Vagina (tissue), 2 donors: ENCODE results near the gene TMEM130.

Source experiments
- CTCF ChIP-seq, 3 experiments: fragments of 450-650 bp in 2 of 3; fragments of 200-600 bp in 1 of 3; sonication (generic) in 1 of 3; IDR thresholded peaks; one replicate each; pipeline ENCODE4 v1.5.1; 2017 to 2019; ENCODE audit warnings: antibody characterized with exemption in 3 of 3, mild to moderate bottlenecking in 2 of 3, moderate library complexity in 2 of 3
- POLR2A ChIP-seq, 2 donors: fragments of 450-650 bp; IDR thresholded peaks; one replicate each; pipeline ENCODE4 v1.6.1; 2017; ENCODE audit warnings: antibody characterized with exemption in 2 of 2, mild to moderate bottlenecking in 2 of 2, moderate library complexity in 2 of 2
- POLR2AphosphoS5 ChIP-seq, 2 donors: sonication (generic); formaldehyde crosslinking; IDR thresholded peaks; one replicate each; pipeline ENCODE4 v1.9.0; 2017; ENCODE audit warnings: antibody characterized with exemption in 2 of 2, mild to moderate bottlenecking in 2 of 2, low read depth in 1 of 2; ENCODE audit not compliant: insufficient read depth in 1 of 2

DNA sequence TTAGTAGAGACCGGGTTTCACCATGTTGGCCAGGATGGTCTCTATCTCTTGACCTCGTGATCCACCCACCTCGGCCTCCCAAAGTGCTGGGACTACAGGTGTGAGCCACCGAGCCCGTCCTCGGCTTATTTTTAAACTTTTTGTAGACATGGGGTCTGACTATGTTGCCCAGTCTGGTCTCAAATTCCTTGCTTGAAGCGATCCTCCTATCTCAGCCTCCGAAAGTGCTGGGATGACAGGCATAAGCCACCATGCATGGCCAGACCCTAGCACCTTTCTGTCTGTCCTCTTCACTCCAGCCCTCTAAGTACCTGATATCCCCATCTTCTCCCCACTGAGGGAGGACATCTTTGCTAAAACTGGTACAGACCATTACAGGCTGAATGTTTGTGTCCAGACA is 41.4 kb downstream of the TMEM130 start:
- no peak for TF ChIP-seq CTCF (IDR thresholded peaks at IDR 0.05)
- no peak for TF ChIP-seq POLR2A (IDR thresholded peaks at IDR 0.05)
- no peak for TF ChIP-seq POLR2AphosphoS5 (IDR thresholded peaks at IDR 0.05; ENCODE audit: insufficient read depth in 1 of 2, low read depth in 1 of 2)
